Cardiac muscle cell (in vitro differentiated cells and primary cell): ENCODE data around the gene FBRSL1. TPM values are rescaled to one million over a fixed set of nuclear protein-coding genes. Genes with fewer than 3 reads are reported as not detected.

Experiments used
- DNase-seq, 2 donors: peaks; one replicate each; pipeline versions ENCODE4 v3.0.0 to v3.0.0-alpha.2; 2010 to 2017; ENCODE audit warnings: low read depth in 1 of 2, low spot score in 1 of 2
- H3K27ac ChIP-seq: fragments of 200-600 bp; sonication (generic); 2 replicates; pipeline ENCODE4 v1.5.1; 2016
- H3K27me3 ChIP-seq: fragments of 200-600 bp; sonication (generic); 2 replicates; pipeline ENCODE4 v1.6.0; 2016; ENCODE audit warnings: control low read depth
- H3K36me3 ChIP-seq: fragments of 200-600 bp; sonication (generic); 2 replicates; pipeline ENCODE4 v1.5.1; 2016; ENCODE audit warnings: control low read depth
- H3K4me1 ChIP-seq: fragments of 200-600 bp; sonication (generic); 2 replicates; pipeline ENCODE4 v1.8.1; 2017; ENCODE audit warnings: low read depth, mild to moderate bottlenecking, mixed run types
- H3K4me3 ChIP-seq: fragments of 200-600 bp; sonication (generic); 2 replicates; pipeline ENCODE4 v1.5.1; 2016; ENCODE audit warnings: mild to moderate bottlenecking
- H3K9me3 ChIP-seq: fragments of 200-600 bp; sonication (generic); 2 replicates; pipeline ENCODE4 v1.5.1; 2017; ENCODE audit warnings: low read depth, mild to moderate bottlenecking, control low read depth
- CTCF ChIP-seq: IDR thresholded peaks from 2 replicates; pipeline ENCODE4 v1.5.1; 2012; ENCODE audit warnings: low read depth, mild to moderate bottlenecking, low read length
- polyA plus RNA-seq: library from polyadenylated mRNA; unstranded; fragments of >200 nt; fragmentation: Nextera tagmentation; extraction: Ambion mirVana; gene quantifications from 2 replicates; pipeline ENCODE4 v1.2.1, GENCODE V29; 2016
- total RNA-seq: library from RNA; depleted of rRNA; stranded (reverse); fragments of >200 nt; gene quantifications from 2 replicates; pipeline ENCODE4 v1.2.3, GENCODE V29; 2016

The FBRSL1 gene
- total and polyA plus RNA-seq, 2 experiments from 2014 or later: 37.3 to 45.0 TPM

- H3K27me3 ChIP-seq: no peaks in the 10 kb centered on the region
- no peaks in the 10 kb centered on the region for H3K9me3 ChIP-seq
- H3K4me3 ChIP-seq: no peak overlapping the region
- DNase-seq: peak in 1 of 2 donors; percentile 51
- no peaks in the 10 kb centered on the region for H3K4me1 ChIP-seq
- H3K27ac ChIP-seq: no peak overlapping the region
- no peak for TF ChIP-seq CTCF
- H3K36me3 ChIP-seq: no peaks in the 10 kb centered on the region
These were observed 23.4 kb upstream of the FBRSL1 start for GRCh38 chr12:132466241-132467201.

GRCh38 chr12:132467511-132467910 lies 22.4 kb upstream of the FBRSL1 start:
- no peak for DNase-seq
- no peak for TF ChIP-seq CTCF

GRCh38 chr12:132469423-132469822 lies 20.5 kb upstream of the FBRSL1 start:
- H3K4me1 ChIP-seq: no peaks in the 10 kb centered on the region

More at GRCh38 chr12:132467511-132467910, 22.4 kb upstream of the FBRSL1 start:
- H3K27me3 ChIP-seq: no peaks in the 10 kb centered on the region
- H3K36me3 ChIP-seq: no peaks in the 10 kb centered on the region
- no peaks in the 10 kb centered on the region for H3K4me1 ChIP-seq
- H3K4me3 ChIP-seq: no peak overlapping the region
- no peaks in the 10 kb centered on the region for H3K9me3 ChIP-seq
- no peak overlapping the region for H3K27ac ChIP-seq

GRCh38 chr12:132470397-132470796 lies 19.6 kb upstream of the FBRSL1 start:
- Histone ChIP-seq H3K36me3 (no peaks in the 10 kb centered on the region), H3K9me3 (no peaks in the 10 kb centered on the region), H3K4me3 (no peak overlapping the region), H3K27me3 (no peaks in the 10 kb centered on the region), H3K27ac (no peak overlapping the region), H3K4me1 (no peaks in the 10 kb centered on the region)
- no peak for DNase-seq
- TF ChIP-seq CTCF: no peak

More at GRCh38 chr12:132469423-132469822, 20.5 kb upstream of the FBRSL1 start:
- DNase-seq: no peak
- H3K4me3 ChIP-seq: no peak overlapping the region
- no peak overlapping the region for H3K27ac ChIP-seq
- H3K27me3 ChIP-seq: no peaks in the 10 kb centered on the region
- no peak for TF ChIP-seq CTCF
- H3K9me3 ChIP-seq: no peaks in the 10 kb centered on the region
- H3K36me3 ChIP-seq: no peaks in the 10 kb centered on the region

GRCh38 chr12:132471011-132471857 lies 18.7 kb upstream of the FBRSL1 start:
- H3K27ac ChIP-seq: no peak overlapping the region
- H3K4me3 ChIP-seq: no peak overlapping the region
- no peak for TF ChIP-seq CTCF
- H3K27me3 ChIP-seq: no peaks in the 10 kb centered on the region
- DNase-seq: no peak
- no peaks in the 10 kb centered on the region for H3K9me3 ChIP-seq
- H3K36me3 ChIP-seq: no peaks in the 10 kb centered on the region
- no peaks in the 10 kb centered on the region for H3K4me1 ChIP-seq
